ENCODE measurements around the gene NKIRAS1. TPM values are rescaled to one million over a fixed set of nuclear protein-coding genes. Genes with fewer than 3 reads are reported as not detected.

The NKIRAS1 gene
- total RNA-seq, 1 experiment from 2014 or later: 7.3 TPM

DNA sequence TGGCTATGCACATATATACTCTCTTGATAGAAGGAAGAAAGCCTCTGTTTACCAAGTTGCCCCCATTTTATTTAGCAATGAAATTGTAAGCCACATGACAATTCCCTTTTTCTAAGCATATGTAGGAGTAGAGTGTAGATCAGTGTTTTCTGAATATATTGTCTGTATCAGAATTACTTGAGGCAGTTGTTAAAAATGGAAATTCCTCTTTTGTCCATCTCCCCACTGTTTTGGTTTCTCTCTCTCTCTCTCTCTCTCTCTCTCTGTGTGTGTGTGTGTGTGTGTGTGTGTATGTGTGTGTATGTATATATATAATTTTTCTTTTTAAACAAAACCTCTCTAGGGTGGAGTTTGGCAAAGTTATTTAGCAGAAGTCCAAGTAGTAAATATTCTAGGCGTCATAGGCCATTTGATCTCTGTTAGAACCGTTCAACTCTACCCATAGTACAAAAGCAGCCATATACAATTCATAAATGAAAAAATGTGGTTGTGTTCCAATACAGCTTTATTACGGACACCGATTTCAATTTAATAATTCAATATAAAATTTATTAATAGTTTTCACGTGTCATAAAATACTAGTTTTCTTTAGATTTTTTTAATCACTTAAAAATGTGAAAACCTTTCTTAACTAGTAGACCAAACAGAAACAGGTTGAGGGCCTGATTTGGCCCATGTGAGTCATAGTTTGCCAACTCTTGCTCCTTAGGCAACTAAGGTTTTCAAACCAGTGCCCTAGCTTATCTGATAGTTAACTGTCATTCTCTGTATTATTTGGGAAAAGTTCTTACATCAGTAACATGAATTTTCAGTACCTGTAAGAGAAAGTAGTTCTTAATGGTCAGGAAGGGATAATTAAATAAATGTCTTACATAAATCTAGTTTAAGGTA lies 71.2 kb downstream of the NKIRAS1 start (continued):
- TF ChIP-seq, protein P1, sequence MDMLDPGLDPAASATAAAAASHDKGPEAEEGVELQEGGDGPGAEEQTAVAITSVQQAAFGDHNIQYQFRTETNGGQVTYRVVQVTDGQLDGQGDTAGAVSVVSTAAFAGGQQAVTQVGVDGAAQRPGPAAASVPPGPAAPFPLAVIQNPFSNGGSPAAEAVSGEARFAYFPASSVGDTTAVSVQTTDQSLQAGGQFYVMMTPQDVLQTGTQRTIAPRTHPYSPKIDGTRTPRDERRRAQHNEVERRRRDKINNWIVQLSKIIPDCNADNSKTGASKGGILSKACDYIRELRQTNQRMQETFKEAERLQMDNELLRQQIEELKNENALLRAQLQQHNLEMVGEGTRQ (CRISPR knock-in tag; IDR thresholded peaks at IDR 0.05): no peak
- TF ChIP-seq ELF4 (CRISPR knock-in tag; IDR thresholded peaks at IDR 0.05; ENCODE audit: low read depth) (no peak), PRRX2 (CRISPR knock-in tag; IDR thresholded peaks at IDR 0.05) (no peak)

DNA sequence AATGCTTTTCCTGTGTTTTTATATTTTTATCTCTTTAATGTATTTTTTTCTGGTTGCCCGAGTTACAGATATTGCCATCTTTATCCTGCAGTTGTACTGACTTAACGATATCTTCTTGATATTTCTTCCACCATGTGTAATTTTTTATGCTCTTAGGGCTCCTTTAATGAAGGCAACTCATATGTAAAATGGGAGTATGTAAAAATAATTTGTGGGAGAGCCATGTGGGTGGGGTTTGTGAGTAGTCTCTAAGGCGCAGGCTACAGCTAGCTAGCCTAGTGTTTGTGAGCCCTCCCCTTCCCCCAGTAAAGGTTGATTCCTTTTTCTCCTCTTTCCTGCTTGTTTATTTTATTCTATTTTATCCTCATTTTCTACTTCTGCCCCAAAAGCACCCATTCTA lies 72.9 kb downstream of the NKIRAS1 start:
- POLR2A ChIA-PET: interaction anchor here (1.7 kb wide), 1 partner anchor 15 kb away, joined by 7 read pairs; no protein-coding TSS in a partner anchor
- ATAC-seq (no peak), DNase-seq (ENCODE audit: low spot score) (no peak)
- no peaks in the 10 kb centered on the region for H3K27me3 Mint-ChIP-seq (ENCODE audit: low read depth)
- no peak overlapping the region for H3K4me3 Mint-ChIP-seq
- CTCF ChIA-PET: interaction anchor here (1.1 kb wide), 1 partner anchor 45 kb away, joined by 3 read pairs; no protein-coding TSS in a partner anchor
- H3K36me3 Mint-ChIP-seq: peaks cover 3% of the 10 kb centered on the region
- peaks cover 35% of the 10 kb centered on the region for H3K4me1 Mint-ChIP-seq
- peaks cover 4% of the 10 kb centered on the region; the same call in 1 of the 2 replicates for H3K9me3 Mint-ChIP-seq
- H3K27ac Mint-ChIP-seq: no peak overlapping the region; the same call in 1 of the 2 replicates
- TF ChIP-seq SMAD4 (CRISPR knock-in tag; IDR thresholded peaks at IDR 0.05) (no peak), ETV6 (CRISPR knock-in tag; IDR thresholded peaks at IDR 0.05) (no peak), ATF1 (CRISPR knock-in tag; IDR thresholded peaks at IDR 0.05) (no peak), PRRX2 (CRISPR knock-in tag; IDR thresholded peaks at IDR 0.05) (no peak), MXD4 (CRISPR knock-in tag; IDR thresholded peaks at IDR 0.05; ENCODE audit: borderline replicate concordance) (no peak), TEAD1 (CRISPR knock-in tag; IDR thresholded peaks at IDR 0.05) (no peak), GTF2I (CRISPR knock-in tag; conservative IDR thresholded peaks at IDR 0.05) (no peak), ZBTB21 (CRISPR knock-in tag; IDR thresholded peaks at IDR 0.05; ENCODE audit: borderline replicate concordance) (no peak), TCF7 (CRISPR knock-in tag; IDR thresholded peaks at IDR 0.05; ENCODE audit: low read depth) (no peak)
- TF ChIP-seq, protein P2, sequence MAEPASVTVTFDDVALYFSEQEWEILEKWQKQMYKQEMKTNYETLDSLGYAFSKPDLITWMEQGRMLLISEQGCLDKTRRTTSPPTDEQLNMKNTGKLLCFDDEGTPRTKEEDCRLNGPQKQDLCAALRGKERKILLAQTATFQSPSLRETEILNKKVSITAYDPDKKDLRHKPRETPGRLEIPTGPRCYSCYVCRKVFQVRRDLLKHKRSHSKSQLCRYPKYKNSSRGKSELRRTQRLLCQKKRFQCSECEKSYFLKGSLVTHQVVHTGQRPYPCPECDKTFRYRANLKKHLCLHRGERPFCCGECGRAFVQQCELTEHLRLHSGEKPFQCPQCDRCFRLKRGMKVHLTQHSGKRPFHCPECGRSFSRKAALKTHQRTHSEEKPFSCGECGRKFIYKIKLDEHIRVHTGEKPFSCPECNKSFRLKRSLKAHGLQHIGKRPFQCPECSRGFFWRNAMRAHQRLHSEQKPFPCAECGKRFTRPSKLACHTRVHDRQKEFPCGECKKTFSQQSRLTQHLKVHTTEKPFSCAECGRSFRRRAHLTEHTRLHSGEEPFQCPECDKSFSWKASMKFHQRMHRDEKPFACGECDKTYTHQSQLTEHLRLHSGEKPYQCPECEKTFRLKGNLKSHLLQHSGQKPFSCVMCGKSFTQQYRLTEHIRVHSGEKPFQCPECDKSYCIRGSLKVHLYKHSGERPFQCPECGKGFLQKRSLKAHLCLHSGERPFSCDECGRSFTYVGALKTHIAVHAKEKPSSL (CRISPR knock-in tag; conservative IDR thresholded peaks at IDR 0.05): no peak
- TF ChIP-seq, protein P3, sequence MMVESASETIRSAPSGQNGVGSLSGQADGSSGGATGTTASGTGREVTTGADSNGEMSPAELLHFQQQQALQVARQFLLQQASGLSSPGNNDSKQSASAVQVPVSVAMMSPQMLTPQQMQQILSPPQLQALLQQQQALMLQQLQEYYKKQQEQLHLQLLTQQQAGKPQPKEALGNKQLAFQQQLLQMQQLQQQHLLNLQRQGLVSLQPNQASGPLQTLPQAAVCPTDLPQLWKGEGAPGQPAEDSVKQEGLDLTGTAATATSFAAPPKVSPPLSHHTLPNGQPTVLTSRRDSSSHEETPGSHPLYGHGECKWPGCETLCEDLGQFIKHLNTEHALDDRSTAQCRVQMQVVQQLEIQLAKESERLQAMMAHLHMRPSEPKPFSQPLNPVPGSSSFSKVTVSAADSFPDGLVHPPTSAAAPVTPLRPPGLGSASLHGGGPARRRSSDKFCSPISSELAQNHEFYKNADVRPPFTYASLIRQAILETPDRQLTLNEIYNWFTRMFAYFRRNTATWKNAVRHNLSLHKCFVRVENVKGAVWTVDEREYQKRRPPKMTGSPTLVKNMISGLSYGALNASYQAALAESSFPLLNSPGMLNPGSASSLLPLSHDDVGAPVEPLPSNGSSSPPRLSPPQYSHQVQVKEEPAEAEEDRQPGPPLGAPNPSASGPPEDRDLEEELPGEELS (CRISPR knock-in tag; IDR thresholded peaks at IDR 0.05): no peak
- TF ChIP-seq, protein P4, sequence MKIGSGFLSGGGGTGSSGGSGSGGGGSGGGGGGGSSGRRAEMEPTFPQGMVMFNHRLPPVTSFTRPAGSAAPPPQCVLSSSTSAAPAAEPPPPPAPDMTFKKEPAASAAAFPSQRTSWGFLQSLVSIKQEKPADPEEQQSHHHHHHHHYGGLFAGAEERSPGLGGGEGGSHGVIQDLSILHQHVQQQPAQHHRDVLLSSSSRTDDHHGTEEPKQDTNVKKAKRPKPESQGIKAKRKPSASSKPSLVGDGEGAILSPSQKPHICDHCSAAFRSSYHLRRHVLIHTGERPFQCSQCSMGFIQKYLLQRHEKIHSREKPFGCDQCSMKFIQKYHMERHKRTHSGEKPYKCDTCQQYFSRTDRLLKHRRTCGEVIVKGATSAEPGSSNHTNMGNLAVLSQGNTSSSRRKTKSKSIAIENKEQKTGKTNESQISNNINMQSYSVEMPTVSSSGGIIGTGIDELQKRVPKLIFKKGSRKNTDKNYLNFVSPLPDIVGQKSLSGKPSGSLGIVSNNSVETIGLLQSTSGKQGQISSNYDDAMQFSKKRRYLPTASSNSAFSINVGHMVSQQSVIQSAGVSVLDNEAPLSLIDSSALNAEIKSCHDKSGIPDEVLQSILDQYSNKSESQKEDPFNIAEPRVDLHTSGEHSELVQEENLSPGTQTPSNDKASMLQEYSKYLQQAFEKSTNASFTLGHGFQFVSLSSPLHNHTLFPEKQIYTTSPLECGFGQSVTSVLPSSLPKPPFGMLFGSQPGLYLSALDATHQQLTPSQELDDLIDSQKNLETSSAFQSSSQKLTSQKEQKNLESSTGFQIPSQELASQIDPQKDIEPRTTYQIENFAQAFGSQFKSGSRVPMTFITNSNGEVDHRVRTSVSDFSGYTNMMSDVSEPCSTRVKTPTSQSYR (CRISPR knock-in tag; IDR thresholded peaks at IDR 0.05): no peak
- TF ChIP-seq, protein P5, sequence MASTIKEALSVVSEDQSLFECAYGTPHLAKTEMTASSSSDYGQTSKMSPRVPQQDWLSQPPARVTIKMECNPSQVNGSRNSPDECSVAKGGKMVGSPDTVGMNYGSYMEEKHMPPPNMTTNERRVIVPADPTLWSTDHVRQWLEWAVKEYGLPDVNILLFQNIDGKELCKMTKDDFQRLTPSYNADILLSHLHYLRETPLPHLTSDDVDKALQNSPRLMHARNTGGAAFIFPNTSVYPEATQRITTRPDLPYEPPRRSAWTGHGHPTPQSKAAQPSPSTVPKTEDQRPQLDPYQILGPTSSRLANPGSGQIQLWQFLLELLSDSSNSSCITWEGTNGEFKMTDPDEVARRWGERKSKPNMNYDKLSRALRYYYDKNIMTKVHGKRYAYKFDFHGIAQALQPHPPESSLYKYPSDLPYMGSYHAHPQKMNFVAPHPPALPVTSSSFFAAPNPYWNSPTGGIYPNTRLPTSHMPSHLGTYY (CRISPR knock-in tag; IDR thresholded peaks at IDR 0.05): no peak
- TF ChIP-seq, protein P6, sequence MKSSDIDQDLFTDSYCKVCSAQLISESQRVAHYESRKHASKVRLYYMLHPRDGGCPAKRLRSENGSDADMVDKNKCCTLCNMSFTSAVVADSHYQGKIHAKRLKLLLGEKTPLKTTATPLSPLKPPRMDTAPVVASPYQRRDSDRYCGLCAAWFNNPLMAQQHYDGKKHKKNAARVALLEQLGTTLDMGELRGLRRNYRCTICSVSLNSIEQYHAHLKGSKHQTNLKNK (CRISPR knock-in tag; IDR thresholded peaks at IDR 0.05): no peak
- TF ChIP-seq, protein P7, sequence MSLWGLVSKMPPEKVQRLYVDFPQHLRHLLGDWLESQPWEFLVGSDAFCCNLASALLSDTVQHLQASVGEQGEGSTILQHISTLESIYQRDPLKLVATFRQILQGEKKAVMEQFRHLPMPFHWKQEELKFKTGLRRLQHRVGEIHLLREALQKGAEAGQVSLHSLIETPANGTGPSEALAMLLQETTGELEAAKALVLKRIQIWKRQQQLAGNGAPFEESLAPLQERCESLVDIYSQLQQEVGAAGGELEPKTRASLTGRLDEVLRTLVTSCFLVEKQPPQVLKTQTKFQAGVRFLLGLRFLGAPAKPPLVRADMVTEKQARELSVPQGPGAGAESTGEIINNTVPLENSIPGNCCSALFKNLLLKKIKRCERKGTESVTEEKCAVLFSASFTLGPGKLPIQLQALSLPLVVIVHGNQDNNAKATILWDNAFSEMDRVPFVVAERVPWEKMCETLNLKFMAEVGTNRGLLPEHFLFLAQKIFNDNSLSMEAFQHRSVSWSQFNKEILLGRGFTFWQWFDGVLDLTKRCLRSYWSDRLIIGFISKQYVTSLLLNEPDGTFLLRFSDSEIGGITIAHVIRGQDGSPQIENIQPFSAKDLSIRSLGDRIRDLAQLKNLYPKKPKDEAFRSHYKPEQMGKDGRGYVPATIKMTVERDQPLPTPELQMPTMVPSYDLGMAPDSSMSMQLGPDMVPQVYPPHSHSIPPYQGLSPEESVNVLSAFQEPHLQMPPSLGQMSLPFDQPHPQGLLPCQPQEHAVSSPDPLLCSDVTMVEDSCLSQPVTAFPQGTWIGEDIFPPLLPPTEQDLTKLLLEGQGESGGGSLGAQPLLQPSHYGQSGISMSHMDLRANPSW (CRISPR knock-in tag; conservative IDR thresholded peaks at IDR 0.05; ENCODE audit: low read depth): no peak
- TF ChIP-seq, protein P8, sequence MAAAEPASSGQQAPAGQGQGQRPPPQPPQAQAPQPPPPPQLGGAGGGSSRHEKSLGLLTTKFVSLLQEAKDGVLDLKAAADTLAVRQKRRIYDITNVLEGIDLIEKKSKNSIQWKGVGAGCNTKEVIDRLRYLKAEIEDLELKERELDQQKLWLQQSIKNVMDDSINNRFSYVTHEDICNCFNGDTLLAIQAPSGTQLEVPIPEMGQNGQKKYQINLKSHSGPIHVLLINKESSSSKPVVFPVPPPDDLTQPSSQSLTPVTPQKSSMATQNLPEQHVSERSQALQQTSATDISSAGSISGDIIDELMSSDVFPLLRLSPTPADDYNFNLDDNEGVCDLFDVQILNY (CRISPR knock-in tag; IDR thresholded peaks at IDR 0.05): no peak
- TF ChIP-seq, protein P9, sequence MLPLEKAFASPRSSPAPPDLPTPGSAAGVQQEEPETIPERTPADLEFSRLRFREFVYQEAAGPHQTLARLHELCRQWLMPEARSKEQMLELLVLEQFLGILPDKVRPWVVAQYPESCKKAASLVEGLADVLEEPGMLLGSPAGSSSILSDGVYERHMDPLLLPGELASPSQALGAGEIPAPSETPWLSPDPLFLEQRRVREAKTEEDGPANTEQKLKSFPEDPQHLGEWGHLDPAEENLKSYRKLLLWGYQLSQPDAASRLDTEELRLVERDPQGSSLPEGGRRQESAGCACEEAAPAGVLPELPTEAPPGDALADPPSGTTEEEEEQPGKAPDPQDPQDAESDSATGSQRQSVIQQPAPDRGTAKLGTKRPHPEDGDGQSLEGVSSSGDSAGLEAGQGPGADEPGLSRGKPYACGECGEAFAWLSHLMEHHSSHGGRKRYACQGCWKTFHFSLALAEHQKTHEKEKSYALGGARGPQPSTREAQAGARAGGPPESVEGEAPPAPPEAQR (CRISPR knock-in tag; IDR thresholded peaks at IDR 0.05): no peak

Measured in WTC11 (cell line).